ENCODE measurements around the gene VCAM1. TPM values are rescaled to one million over a fixed set of nuclear protein-coding genes. Genes with fewer than 3 reads are reported as not detected.
"Not testable (repeated sequence)": the region's sequence is repeated elsewhere in the genome, so short reads cannot be mapped to it uniquely, and the experiment has no call there.

Gene VCAM1
- total RNA-seq, result 1.0 TPM

- ATAC-seq, result no peak
Measured at GRCh38 chr1:100719490-100719889, at the start of gene VCAM1. Gene VCAM1 (plus strand): TSS chr1:100719742. CDS start chr1:100719861, 119 bp downstream.

GRCh38 chr1:100670083-100670482 is 49.5 kb upstream of the VCAM1 start:
- no peak for ATAC-seq

- ATAC-seq, result no peak
Measured at GRCh38 chr1:100671601-100672000, 47.9 kb upstream of the VCAM1 start.

GRCh38 chr1:100683448-100684349 is 35.8 kb upstream of the VCAM1 start:
- no peak for ATAC-seq

GRCh38 chr1:100699744-100700143 is 19.8 kb upstream of the VCAM1 start:
- ATAC-seq, result no peak

- ATAC-seq, result no peak
Measured at GRCh38 chr1:100700586-100700985, 19.0 kb upstream of the VCAM1 start.

GRCh38 chr1:100703052-100703451 is 16.5 kb upstream of the VCAM1 start:
- no peak for ATAC-seq

GRCh38 chr1:100703716-100704115 is 15.8 kb upstream of the VCAM1 start:
- ATAC-seq, result no peak

- ATAC-seq, result no peak
Measured at GRCh38 chr1:100704473-100704872, 15.1 kb upstream of the VCAM1 start.

- no peak for ATAC-seq
Measured at GRCh38 chr1:100706296-100706695, 13.2 kb upstream of the VCAM1 start.

- ATAC-seq, result no peak
Measured at GRCh38 chr1:100706856-100707255, 12.7 kb upstream of the VCAM1 start.

GRCh38 chr1:100708476-100709062 is 11.0 kb upstream of the VCAM1 start:
- ATAC-seq, result no peak

GRCh38 chr1:100710906-100711682 is 8.4 kb upstream of the VCAM1 start:
- ATAC-seq, result no peak

- ATAC-seq, result not testable (repeated sequence)
Measured at GRCh38 chr1:100713027-100713426, 6.5 kb upstream of the VCAM1 start.

- ATAC-seq, result no peak
Measured at GRCh38 chr1:100713626-100714025, 5.9 kb upstream of the VCAM1 start.

GRCh38 chr1:100714599-100714998 is 4.9 kb upstream of the VCAM1 start:
- no peak for ATAC-seq

- ATAC-seq, result no peak
Measured at GRCh38 chr1:100717218-100717617, 2.3 kb upstream of the VCAM1 start.

- ATAC-seq, result no peak
Measured at GRCh38 chr1:100718581-100718980, 961 bp upstream of the VCAM1 start.

GRCh38 chr1:100720101-100720500 is 559 bp downstream of the VCAM1 start:
- ATAC-seq, result no peak

- no peak for ATAC-seq
Measured at GRCh38 chr1:100720751-100721150, 1.2 kb downstream of the VCAM1 start.

GRCh38 chr1:100721526-100722207 is 2.1 kb downstream of the VCAM1 start:
- ATAC-seq, result no peak

GRCh38 chr1:100722221-100722620 is 2.7 kb downstream of the VCAM1 start:
- ATAC-seq, result no peak

GRCh38 chr1:100724281-100724680 is 4.7 kb downstream of the VCAM1 start:
- ATAC-seq, result no peak
